A549 (cell line): ENCODE measurements around the gene SPAG6.

ENCODE experiments used
- NR3C1 ChIP-seq: fragments of >200 bp; sonication (Bioruptor Twin); formaldehyde crosslinking; IDR thresholded peaks from 3 replicates; pipeline ENCODE4 v1.6.1; 2017
- SREBF2 ChIP-seq: fragments of 450-650 bp; IDR thresholded peaks from 2 replicates; pipeline ENCODE4 v1.6.1; 2014; ENCODE audit warnings: mild to moderate bottlenecking, moderate library complexity
- TF ChIP-seq, protein P1 (sequence below): fragments of >200 bp; sonication (Bioruptor Twin); formaldehyde crosslinking; IDR thresholded peaks from 3 replicates; pipeline ENCODE4 v1.5.1; 2016

GRCh38 chr10:22323538-22324305 is 21.6 kb upstream of the SPAG6 start:
- TF ChIP-seq NR3C1 (no peak), SREBF2 (no peak)
- TF ChIP-seq, protein P1, sequence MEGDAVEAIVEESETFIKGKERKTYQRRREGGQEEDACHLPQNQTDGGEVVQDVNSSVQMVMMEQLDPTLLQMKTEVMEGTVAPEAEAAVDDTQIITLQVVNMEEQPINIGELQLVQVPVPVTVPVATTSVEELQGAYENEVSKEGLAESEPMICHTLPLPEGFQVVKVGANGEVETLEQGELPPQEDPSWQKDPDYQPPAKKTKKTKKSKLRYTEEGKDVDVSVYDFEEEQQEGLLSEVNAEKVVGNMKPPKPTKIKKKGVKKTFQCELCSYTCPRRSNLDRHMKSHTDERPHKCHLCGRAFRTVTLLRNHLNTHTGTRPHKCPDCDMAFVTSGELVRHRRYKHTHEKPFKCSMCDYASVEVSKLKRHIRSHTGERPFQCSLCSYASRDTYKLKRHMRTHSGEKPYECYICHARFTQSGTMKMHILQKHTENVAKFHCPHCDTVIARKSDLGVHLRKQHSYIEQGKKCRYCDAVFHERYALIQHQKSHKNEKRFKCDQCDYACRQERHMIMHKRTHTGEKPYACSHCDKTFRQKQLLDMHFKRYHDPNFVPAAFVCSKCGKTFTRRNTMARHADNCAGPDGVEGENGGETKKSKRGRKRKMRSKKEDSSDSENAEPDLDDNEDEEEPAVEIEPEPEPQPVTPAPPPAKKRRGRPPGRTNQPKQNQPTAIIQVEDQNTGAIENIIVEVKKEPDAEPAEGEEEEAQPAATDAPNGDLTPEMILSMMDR, result no peak
